ENCODE results near the gene TMEM158.

The TMEM158 gene

DNA sequence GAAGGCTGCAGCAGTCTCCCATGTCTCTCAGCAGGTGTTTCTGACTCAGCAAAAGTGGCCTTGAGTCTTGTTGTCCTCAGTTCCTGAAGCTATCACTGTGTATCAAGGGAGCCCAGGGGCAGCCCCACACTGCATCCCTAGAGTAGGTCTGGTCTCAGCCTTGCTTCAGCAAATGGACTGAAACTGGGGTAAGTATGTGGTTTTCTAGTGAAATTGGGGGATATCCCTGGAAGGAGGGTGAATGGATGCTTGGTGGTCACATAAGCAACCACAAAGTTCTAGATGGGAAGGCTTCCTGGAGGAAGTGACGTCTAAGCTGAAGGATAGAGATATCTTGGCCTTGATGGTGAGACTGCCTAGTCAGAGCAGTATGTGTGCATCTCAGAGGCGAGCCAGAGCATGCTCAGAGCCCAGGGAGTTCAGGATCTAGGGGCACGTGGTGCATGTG lies 38.4 kb downstream of the TMEM158 start:
- TF ChIP-seq PPARA (CRISPR knock-in tag; IDR thresholded peaks at IDR 0.05; ENCODE audit: borderline replicate concordance) (no peak), ESRRG (CRISPR knock-in tag; IDR thresholded peaks at IDR 0.05) (no peak), ZNF565 (CRISPR knock-in tag; conservative IDR thresholded peaks at IDR 0.05; ENCODE audit: low read depth) (no peak), ISL1 (CRISPR knock-in tag; IDR thresholded peaks at IDR 0.05) (no peak), TOX (CRISPR knock-in tag; IDR thresholded peaks at IDR 0.05; ENCODE audit: borderline replicate concordance) (no peak), PATZ1 (CRISPR knock-in tag; IDR thresholded peaks at IDR 0.05; ENCODE audit: borderline replicate concordance) (no peak)

DNA sequence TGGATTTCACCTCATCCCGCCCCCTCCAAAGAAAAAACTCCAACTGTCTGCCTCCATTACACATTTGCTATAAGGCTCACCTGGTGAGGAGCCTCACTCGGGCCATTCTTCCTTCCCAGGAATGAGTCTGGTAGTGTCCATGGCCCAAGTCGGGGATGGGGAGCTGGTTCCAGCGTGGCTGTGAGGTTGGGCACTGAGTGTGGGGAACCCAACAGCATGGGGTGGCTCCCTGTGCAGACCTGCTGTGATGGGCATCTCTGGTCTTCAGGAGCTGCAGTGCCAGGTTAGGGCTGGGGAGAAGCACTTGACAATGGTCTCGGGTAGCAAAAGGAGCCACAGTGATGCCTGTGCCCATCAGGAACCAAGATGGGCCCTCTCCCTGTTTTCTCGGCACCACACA lies 39.2 kb downstream of the TMEM158 start:
- TF ChIP-seq ZC3H10 (CRISPR knock-in tag; IDR thresholded peaks at IDR 0.05) (no peak), CSDC2 (CRISPR knock-in tag; IDR thresholded peaks at IDR 0.05) (no peak), PATZ1 (CRISPR knock-in tag; IDR thresholded peaks at IDR 0.05; ENCODE audit: borderline replicate concordance) (no peak), ZFP30 (CRISPR knock-in tag; IDR thresholded peaks at IDR 0.05) (no peak), GLIS3 (CRISPR knock-in tag; IDR thresholded peaks at IDR 0.05) (no peak), CREB5 (CRISPR knock-in tag; IDR thresholded peaks at IDR 0.05; ENCODE audit: low read depth) (no peak), BACH2 (CRISPR knock-in tag; IDR thresholded peaks at IDR 0.05; ENCODE audit: borderline replicate concordance) (no peak)

More for the DNA sequence above, 38.4 kb downstream of the TMEM158 start:
- no peak for ATAC-seq

GRCh38 chr3:45185461-45185860 lies 40.6 kb downstream of the TMEM158 start:
- TF ChIP-seq RARB (CRISPR knock-in tag; IDR thresholded peaks at IDR 0.05) (no peak), ARNTL (CRISPR knock-in tag; IDR thresholded peaks at IDR 0.05; ENCODE audit: borderline replicate concordance, low read depth) (no peak), ZC3H10 (CRISPR knock-in tag; IDR thresholded peaks at IDR 0.05) (no peak), PPARA (CRISPR knock-in tag; IDR thresholded peaks at IDR 0.05; ENCODE audit: borderline replicate concordance) (no peak), PATZ1 (CRISPR knock-in tag; IDR thresholded peaks at IDR 0.05; ENCODE audit: borderline replicate concordance) (no peak), ESRRG (CRISPR knock-in tag; IDR thresholded peaks at IDR 0.05) (no peak), CREB5 (CRISPR knock-in tag; IDR thresholded peaks at IDR 0.05; ENCODE audit: low read depth) (no peak), SNAI2 (CRISPR knock-in tag; IDR thresholded peaks at IDR 0.05) (no peak), ZFP3 (CRISPR knock-in tag; IDR thresholded peaks at IDR 0.05) (no peak), GLIS3 (CRISPR knock-in tag; IDR thresholded peaks at IDR 0.05) (no peak), OSR1 (CRISPR knock-in tag; IDR thresholded peaks at IDR 0.05) (no peak), POU6F1 (CRISPR knock-in tag; IDR thresholded peaks at IDR 0.05; ENCODE audit: borderline replicate concordance, low read depth) (no peak), TCF4 (CRISPR knock-in tag; IDR thresholded peaks at IDR 0.05; ENCODE audit: borderline replicate concordance) (no peak), TOX (CRISPR knock-in tag; IDR thresholded peaks at IDR 0.05; ENCODE audit: borderline replicate concordance) (no peak), TSHZ2 (CRISPR knock-in tag; IDR thresholded peaks at IDR 0.05) (no peak), ZNF565 (CRISPR knock-in tag; conservative IDR thresholded peaks at IDR 0.05; ENCODE audit: low read depth) (no peak), ZFP30 (CRISPR knock-in tag; IDR thresholded peaks at IDR 0.05) (no peak)
- TF ChIP-seq, protein P1, sequence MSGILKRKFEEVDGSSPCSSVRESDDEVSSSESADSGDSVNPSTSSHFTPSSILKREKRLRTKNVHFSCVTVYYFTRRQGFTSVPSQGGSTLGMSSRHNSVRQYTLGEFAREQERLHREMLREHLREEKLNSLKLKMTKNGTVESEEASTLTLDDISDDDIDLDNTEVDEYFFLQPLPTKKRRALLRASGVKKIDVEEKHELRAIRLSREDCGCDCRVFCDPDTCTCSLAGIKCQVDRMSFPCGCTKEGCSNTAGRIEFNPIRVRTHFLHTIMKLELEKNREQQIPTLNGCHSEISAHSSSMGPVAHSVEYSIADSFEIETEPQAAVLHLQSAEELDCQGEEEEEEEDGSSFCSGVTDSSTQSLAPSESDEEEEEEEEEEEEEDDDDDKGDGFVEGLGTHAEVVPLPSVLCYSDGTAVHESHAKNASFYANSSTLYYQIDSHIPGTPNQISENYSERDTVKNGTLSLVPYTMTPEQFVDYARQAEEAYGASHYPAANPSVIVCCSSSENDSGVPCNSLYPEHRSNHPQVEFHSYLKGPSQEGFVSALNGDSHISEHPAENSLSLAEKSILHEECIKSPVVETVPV (CRISPR knock-in tag; IDR thresholded peaks at IDR 0.05), result no peak
- ATAC-seq, result no peak

More for the DNA sequence above, 39.2 kb downstream of the TMEM158 start:
- no peak for ATAC-seq

All from SK-N-SH treated with all-trans-retinoic acid at 6 μM for 48 hours (cell line).